AG04450 (cell line): ENCODE results near the gene PREX1. TPM values are rescaled to one million over a fixed set of nuclear protein-coding genes. Genes with fewer than 3 reads are reported as not detected.
"Not testable (repeated sequence)": the region's sequence is repeated elsewhere in the genome, so short reads cannot be mapped to it uniquely, and the experiment has no call there.

ENCODE experiments used
- CTCF ChIA-PET: fragments of 300-600, 350-600 bp; formaldehyde crosslinking; extraction: SDS; loops from one replicate; lab custom pipeline; 2022; ENCODE audit warnings: antibody characterized with exemption, inconsistent platforms; lab: Charles Lee
- POLR2A ChIA-PET: fragments of 350-600 bp; formaldehyde crosslinking; extraction: SDS; loops from one replicate; lab custom pipeline; 2021; ENCODE audit warnings: antibody characterized with exemption, inconsistent platforms; lab: Yijun Ruan, JAX
- DNase-seq: peaks from one replicate; pipeline ENCODE4 v3.0.0-alpha.2; 2011; ENCODE audit warnings: low read depth, low spot score
- H3K27ac ChIP-seq: one replicate; pipeline ENCODE4 v1.5.1; 2012; ENCODE audit warnings: low read depth, low read length, control low read depth
- H3K27me3 ChIP-seq: one replicate; pipeline ENCODE4 v1.6.0; 2012; ENCODE audit warnings: low read length; ENCODE audit not compliant: control insufficient read depth, insufficient read depth
- H3K4me3 ChIP-seq: 2 replicates; pipeline ENCODE4 v1.5.1; 2011; ENCODE audit warnings: mild to moderate bottlenecking, low read depth, low read length, control low read depth
- H3K9me3 ChIP-seq: 2 replicates; pipeline ENCODE4 v1.5.1; 2012; ENCODE audit warnings: low read length; ENCODE audit not compliant: control insufficient read depth, insufficient read depth
- CTCF ChIP-seq: IDR thresholded peaks from 2 replicates; pipeline ENCODE4 v1.5.1; 2011; ENCODE audit warnings: low read depth, low read length, control low read depth, inconsistent platforms
- polyA plus RNA-seq: library from polyadenylated mRNA; depleted of rRNA; stranded (reverse); fragments of >200 nt; gene quantifications from 2 replicates; pipeline ENCODE4 v1.2.3, GENCODE V29; 2011

The PREX1 gene
- polyA plus RNA-seq, 1 experiment = 0.69 TPM

- Histone ChIP-seq H3K9me3 (no peaks in the 10 kb centered on the region), H3K27ac (no peak overlapping the region), H3K4me3 (no peak overlapping the region), H3K27me3 (peaks cover 3% of the 10 kb centered on the region)
- ChIA-PET POLR2A (no interaction called here), CTCF (no interaction called here)
- no peak for DNase-seq
- TF ChIP-seq CTCF = no peak
These were observed 68.1 kb downstream of the PREX1 start for GRCh38 chr20:48759631-48760245.

GRCh38 chr20:48758206-48758820 lies 69.5 kb downstream of the PREX1 start:
- Histone ChIP-seq H3K4me3 (no peak overlapping the region), H3K27me3 (peaks cover 3% of the 10 kb centered on the region), H3K9me3 (no peaks in the 10 kb centered on the region), H3K27ac (no peak overlapping the region)
- ChIA-PET POLR2A (no interaction called here), CTCF (no interaction called here)
- no peak for DNase-seq
- TF ChIP-seq CTCF = no peak

- CTCF ChIA-PET, H3K27me3 ChIP-seq, H3K4me3 ChIP-seq, H3K9me3 ChIP-seq, H3K27ac ChIP-seq, DNase-seq, POLR2A ChIA-PET: not testable (repeated sequence)
These were observed 71.0 kb downstream of the PREX1 start for GRCh38 chr20:48756774-48757173.

- ChIA-PET POLR2A (no interaction called here), CTCF (no interaction called here)
- TF ChIP-seq CTCF = no peak
- no peak overlapping the region for H3K27ac ChIP-seq
- no peaks in the 10 kb centered on the region; the same call in 1 of the 2 replicates for H3K9me3 ChIP-seq
- peaks cover 8% of the 10 kb centered on the region for H3K27me3 ChIP-seq
- no peak overlapping the region for H3K4me3 ChIP-seq
- DNase-seq = no peak
These were observed 73.5 kb downstream of the PREX1 start for GRCh38 chr20:48754292-48754691.

GRCh38 chr20:48752963-48753362 lies 74.8 kb downstream of the PREX1 start:
- Histone ChIP-seq H3K9me3 (no peaks in the 10 kb centered on the region; the same call in 1 of the 2 replicates), H3K27ac (no peak overlapping the region), H3K27me3 (peaks cover 8% of the 10 kb centered on the region), H3K4me3 (no peak overlapping the region)
- ChIA-PET POLR2A (no interaction called here), CTCF (no interaction called here)
- no peak for TF ChIP-seq CTCF
- no peak for DNase-seq
